HG03575 (cell line): ENCODE results near the gene STARD9.
"Not testable (repeated sequence)": the region's sequence is repeated elsewhere in the genome, so short reads cannot be mapped to it uniquely, and the experiment has no call there.

Experiments
- ATAC-seq: cut with Tn5 transposase; IDR thresholded peaks from one replicate; pipeline ENCODE4 v1.9.1; 2021; ENCODE audit not compliant: unreplicated experiment, insufficient number of reproducible peaks, low FRiP score; ENCODE audit errors: extremely low read depth

Gene STARD9

GRCh38 chr15:42575188-42576039, at the start of gene STARD9:
TSS of gene STARD9 (plus strand) at chr15:42575606. CDS start at chr15:42575716, 110 bp downstream.
- peak; percentile 72 for ATAC-seq

- ATAC-seq: no peak
Measured at GRCh38 chr15:42528970-42529369, 46.4 kb upstream of the STARD9 start.

- no peak for ATAC-seq
Measured at GRCh38 chr15:42533246-42533645, 42.2 kb upstream of the STARD9 start.

- ATAC-seq: no peak
Measured at GRCh38 chr15:42544853-42545629, 30.4 kb upstream of the STARD9 start.

GRCh38 chr15:42547918-42548248, 27.5 kb upstream of the STARD9 start:
- ATAC-seq: no peak

- ATAC-seq: no peak
Measured at GRCh38 chr15:42548249-42549031, 27.0 kb upstream of the STARD9 start, which contains the start of the genes HAUS2 and LRRC57. TSS of gene HAUS2 (plus strand) at chr15:42548838. CDS start at chr15:42548873, 35 bp downstream. TSS of gene LRRC57 (minus strand) at chr15:42548793. CDS start at chr15:42548434, 359 bp downstream.

- ATAC-seq: no peak
Measured at GRCh38 chr15:42549032-42549491, 26.3 kb upstream of the STARD9 start.

GRCh38 chr15:42549741-42550392, 25.5 kb upstream of the STARD9 start:
- ATAC-seq: no peak

GRCh38 chr15:42553554-42553953, 21.9 kb upstream of the STARD9 start:
- ATAC-seq: no peak

GRCh38 chr15:42556550-42557207, 18.7 kb upstream of the STARD9 start:
- ATAC-seq: not testable (repeated sequence)

- ATAC-seq: no peak
Measured at GRCh38 chr15:42558739-42559138, 16.7 kb upstream of the STARD9 start.

GRCh38 chr15:42576040-42576594, 711 bp downstream of the STARD9 start:
- ATAC-seq: no peak

GRCh38 chr15:42576776-42577175, 1.4 kb downstream of the STARD9 start:
- ATAC-seq: no peak

- no peak for ATAC-seq
Measured at GRCh38 chr15:42577514-42578031, 2.2 kb downstream of the STARD9 start.

GRCh38 chr15:42578984-42579537, 3.7 kb downstream of the STARD9 start:
- ATAC-seq: no peak

- no peak for ATAC-seq
Measured at GRCh38 chr15:42581272-42581730, 5.9 kb downstream of the STARD9 start.
